ENCODE results near the gene GPR32. TPM values are rescaled to one million over a fixed set of nuclear protein-coding genes. Genes with fewer than 3 reads are reported as not detected.
"Not testable (repeated sequence)": the region's sequence is repeated elsewhere in the genome, so short reads cannot be mapped to it uniquely, and the experiment has no call there.

Gene GPR32
- total RNA-seq, 1 experiment from 2014 or later = not detected

DNA sequence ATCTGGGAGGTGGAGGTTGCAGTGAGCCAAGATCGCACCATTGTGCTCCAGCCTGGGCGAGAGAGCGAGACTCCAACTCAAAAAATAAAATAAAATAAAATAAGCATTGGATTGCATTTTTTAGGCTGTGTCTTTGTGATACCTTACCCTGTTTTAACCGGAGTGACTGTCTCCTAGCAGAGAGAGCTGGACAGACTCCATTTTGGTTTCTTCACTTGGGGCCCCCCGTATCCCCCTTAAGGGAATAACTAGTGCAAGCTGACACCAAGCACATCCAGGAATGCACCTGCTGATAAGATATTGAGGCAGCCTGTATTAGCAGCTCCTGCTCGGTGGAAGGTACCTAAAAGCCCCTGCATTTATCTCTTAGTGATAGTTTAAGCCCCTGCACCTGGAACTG, 20.8 kb upstream of the GPR32 start:
- H3K27ac Mint-ChIP-seq (ENCODE audit: low read depth, unreplicated experiment) = no peak overlapping the region
- H3K4me3 Mint-ChIP-seq (ENCODE audit: unreplicated experiment) = no peak overlapping the region
- H3K27me3 Mint-ChIP-seq (ENCODE audit: insufficient read depth, unreplicated experiment) = peaks cover 13% of the 10 kb centered on the region
- intact Hi-C loops (cut with micrococcal nuclease) = no loop called here
- no peak for DNase-seq (ENCODE audit: unreplicated experiment)
- H3K9me3 Mint-ChIP-seq (ENCODE audit: unreplicated experiment) = no peaks in the 10 kb centered on the region
- no peaks in the 10 kb centered on the region for H3K4me1 Mint-ChIP-seq (ENCODE audit: insufficient read depth, unreplicated experiment)
- ChIA-PET POLR2A (interaction anchor here (0.6 kb wide), 1 partner anchor 16 kb away, joined by 5 read pairs; no protein-coding TSS in a partner anchor), CTCF (interaction anchor here (1.3 kb wide), 1 partner anchor 211 kb away, joined by 4 read pairs; no protein-coding TSS in a partner anchor)
- BruUV-seq (replicated peaks) = no TSS peak
- TF ChIP-seq, protein P1, sequence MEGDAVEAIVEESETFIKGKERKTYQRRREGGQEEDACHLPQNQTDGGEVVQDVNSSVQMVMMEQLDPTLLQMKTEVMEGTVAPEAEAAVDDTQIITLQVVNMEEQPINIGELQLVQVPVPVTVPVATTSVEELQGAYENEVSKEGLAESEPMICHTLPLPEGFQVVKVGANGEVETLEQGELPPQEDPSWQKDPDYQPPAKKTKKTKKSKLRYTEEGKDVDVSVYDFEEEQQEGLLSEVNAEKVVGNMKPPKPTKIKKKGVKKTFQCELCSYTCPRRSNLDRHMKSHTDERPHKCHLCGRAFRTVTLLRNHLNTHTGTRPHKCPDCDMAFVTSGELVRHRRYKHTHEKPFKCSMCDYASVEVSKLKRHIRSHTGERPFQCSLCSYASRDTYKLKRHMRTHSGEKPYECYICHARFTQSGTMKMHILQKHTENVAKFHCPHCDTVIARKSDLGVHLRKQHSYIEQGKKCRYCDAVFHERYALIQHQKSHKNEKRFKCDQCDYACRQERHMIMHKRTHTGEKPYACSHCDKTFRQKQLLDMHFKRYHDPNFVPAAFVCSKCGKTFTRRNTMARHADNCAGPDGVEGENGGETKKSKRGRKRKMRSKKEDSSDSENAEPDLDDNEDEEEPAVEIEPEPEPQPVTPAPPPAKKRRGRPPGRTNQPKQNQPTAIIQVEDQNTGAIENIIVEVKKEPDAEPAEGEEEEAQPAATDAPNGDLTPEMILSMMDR (IDR thresholded peaks at IDR 0.05; ENCODE audit: unreplicated experiment) = no peak
- H3K36me3 Mint-ChIP-seq (ENCODE audit: insufficient read depth, unreplicated experiment) = no peaks in the 10 kb centered on the region

DNA sequence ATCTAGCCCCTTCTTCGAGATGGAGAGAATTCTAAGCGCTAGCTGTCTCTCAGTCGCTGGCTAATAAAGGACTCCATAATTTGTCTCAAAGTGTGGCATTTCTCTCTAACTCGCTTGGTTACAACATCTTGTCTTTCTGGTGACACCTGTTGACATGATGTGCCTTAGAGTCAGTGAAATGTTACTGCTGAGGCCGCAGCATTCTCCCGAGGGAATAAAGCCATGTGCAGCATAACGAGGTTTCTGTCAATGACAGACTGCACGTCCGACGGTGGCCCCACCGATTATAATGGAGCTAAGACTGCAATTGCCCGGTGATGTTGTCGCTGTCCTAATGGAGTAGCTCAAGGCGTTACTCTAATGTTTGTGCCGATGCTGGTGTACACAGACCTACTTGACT, 20.3 kb upstream of the GPR32 start:
- CTCF ChIA-PET = interaction anchor here (1.3 kb wide), 1 partner anchor 212 kb away, joined by 4 read pairs; no protein-coding TSS in a partner anchor
- BruUV-seq (replicated peaks) = no TSS peak

DNA sequence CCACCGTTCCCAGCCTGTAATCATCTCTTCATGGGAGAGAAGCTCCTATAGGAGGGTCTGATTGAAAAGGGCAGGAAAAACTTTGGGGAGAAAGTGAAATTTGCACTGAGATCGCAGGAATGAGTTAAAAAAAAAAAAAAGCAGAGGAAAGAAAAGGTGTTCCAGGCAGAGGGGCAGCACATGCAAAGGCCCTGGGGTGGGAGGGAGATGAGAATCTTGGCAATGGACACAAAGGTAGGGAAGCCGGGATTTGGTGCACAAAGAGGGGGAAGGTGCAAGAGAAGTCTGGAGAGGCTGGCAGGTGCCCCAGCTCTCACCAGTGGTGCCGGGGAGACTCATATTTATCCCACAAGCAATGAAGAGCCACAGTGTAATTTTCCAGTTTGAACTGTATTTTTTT, 16.4 kb upstream of the GPR32 start:
- TF ChIP-seq, protein P1 (IDR thresholded peaks at IDR 0.05; ENCODE audit: unreplicated experiment) = no peak
- intact Hi-C loops (cut with micrococcal nuclease) = no loop called here
- H3K27ac Mint-ChIP-seq (ENCODE audit: low read depth, unreplicated experiment) = no peak overlapping the region
- H3K9me3 Mint-ChIP-seq (ENCODE audit: unreplicated experiment) = no peaks in the 10 kb centered on the region
- H3K4me3 Mint-ChIP-seq (ENCODE audit: unreplicated experiment) = no peak overlapping the region
- CTCF ChIA-PET = no interaction called here
- no peaks in the 10 kb centered on the region for H3K36me3 Mint-ChIP-seq (ENCODE audit: insufficient read depth, unreplicated experiment)
- POLR2A ChIA-PET = no interaction called here
- H3K4me1 Mint-ChIP-seq (ENCODE audit: insufficient read depth, unreplicated experiment) = no peaks in the 10 kb centered on the region
- DNase-seq (ENCODE audit: unreplicated experiment) = no peak
- H3K27me3 Mint-ChIP-seq (ENCODE audit: insufficient read depth, unreplicated experiment) = peaks cover 36% of the 10 kb centered on the region
- BruUV-seq (replicated peaks) = no TSS peak

More for the DNA sequence above, 20.3 kb upstream of the GPR32 start:
- no peaks in the 10 kb centered on the region for H3K9me3 Mint-ChIP-seq (ENCODE audit: unreplicated experiment)
- H3K36me3 Mint-ChIP-seq (ENCODE audit: insufficient read depth, unreplicated experiment) = no peaks in the 10 kb centered on the region
- H3K27me3 Mint-ChIP-seq (ENCODE audit: insufficient read depth, unreplicated experiment) = peaks cover 18% of the 10 kb centered on the region
- TF ChIP-seq, protein P1 (IDR thresholded peaks at IDR 0.05; ENCODE audit: unreplicated experiment) = no peak
- H3K4me1 Mint-ChIP-seq (ENCODE audit: insufficient read depth, unreplicated experiment) = no peaks in the 10 kb centered on the region
- no peak for DNase-seq (ENCODE audit: unreplicated experiment)
- no peak overlapping the region for H3K27ac Mint-ChIP-seq (ENCODE audit: low read depth, unreplicated experiment)
- no peak overlapping the region for H3K4me3 Mint-ChIP-seq (ENCODE audit: unreplicated experiment)
- POLR2A ChIA-PET = no interaction called here
- intact Hi-C loops (cut with micrococcal nuclease) = no loop called here

DNA sequence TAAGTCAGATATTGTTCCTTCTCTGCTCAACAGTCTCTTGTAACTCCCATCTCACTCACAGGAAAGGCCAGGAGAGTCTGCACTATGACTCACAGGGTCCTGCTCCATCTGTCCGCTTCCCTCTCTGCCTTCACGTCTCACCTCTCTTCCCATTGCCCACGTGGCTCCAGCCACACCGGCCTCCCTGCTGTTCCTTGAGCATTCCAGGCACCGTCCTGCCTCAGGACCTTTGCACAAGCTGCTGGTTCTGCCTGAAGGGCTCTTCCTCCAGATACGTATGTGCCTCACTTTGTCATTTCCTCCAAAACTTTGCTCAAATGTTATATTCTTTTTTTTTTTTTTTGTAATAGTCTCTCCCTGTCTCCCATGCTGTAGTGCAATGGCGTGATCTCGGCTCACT, 14.0 kb upstream of the GPR32 start:
- DNase-seq (ENCODE audit: unreplicated experiment); H3K4me1 Mint-ChIP-seq (ENCODE audit: insufficient read depth, unreplicated experiment); H3K9me3 Mint-ChIP-seq (ENCODE audit: unreplicated experiment); intact Hi-C loops (cut with micrococcal nuclease); H3K4me3 Mint-ChIP-seq (ENCODE audit: unreplicated experiment); H3K27ac Mint-ChIP-seq (ENCODE audit: low read depth, unreplicated experiment); H3K36me3 Mint-ChIP-seq (ENCODE audit: insufficient read depth, unreplicated experiment); CTCF ChIA-PET; BruUV-seq (replicated peaks): not testable (repeated sequence)
- POLR2A ChIA-PET = interaction anchor here (0.6 kb wide), 1 partner anchor 244 kb away, joined by 3 read pairs; no protein-coding TSS in a partner anchor
- H3K27me3 Mint-ChIP-seq (ENCODE audit: insufficient read depth, unreplicated experiment) = peaks cover 36% of the 10 kb centered on the region

DNA sequence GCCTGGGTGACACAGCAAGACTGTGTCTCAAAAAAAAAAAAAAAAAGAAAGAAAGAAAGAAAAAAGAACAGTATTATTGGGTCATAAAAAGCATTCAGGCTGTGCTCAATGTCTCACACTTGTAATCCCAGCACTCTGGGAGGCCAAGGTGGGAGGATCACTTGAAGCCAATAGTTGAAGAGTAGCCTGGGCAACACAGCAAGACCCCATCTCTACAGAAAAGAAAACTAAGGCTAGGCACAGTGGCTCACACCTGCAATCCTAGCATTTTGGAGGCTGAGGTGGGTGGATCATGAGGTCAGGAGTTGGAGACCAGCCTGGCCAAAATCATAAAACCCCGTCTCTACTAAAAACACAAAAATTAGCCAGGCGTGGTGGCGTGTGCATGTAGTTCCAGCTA, 12.6 kb upstream of the GPR32 start:
- H3K27ac Mint-ChIP-seq (ENCODE audit: low read depth, unreplicated experiment); CTCF ChIA-PET; H3K4me3 Mint-ChIP-seq (ENCODE audit: unreplicated experiment); H3K4me1 Mint-ChIP-seq (ENCODE audit: insufficient read depth, unreplicated experiment); BruUV-seq (replicated peaks); POLR2A ChIA-PET; intact Hi-C loops (cut with micrococcal nuclease); H3K9me3 Mint-ChIP-seq (ENCODE audit: unreplicated experiment); DNase-seq (ENCODE audit: unreplicated experiment); H3K36me3 Mint-ChIP-seq (ENCODE audit: insufficient read depth, unreplicated experiment): not testable (repeated sequence)
- H3K27me3 Mint-ChIP-seq (ENCODE audit: insufficient read depth, unreplicated experiment) = peaks cover 36% of the 10 kb centered on the region

DNA sequence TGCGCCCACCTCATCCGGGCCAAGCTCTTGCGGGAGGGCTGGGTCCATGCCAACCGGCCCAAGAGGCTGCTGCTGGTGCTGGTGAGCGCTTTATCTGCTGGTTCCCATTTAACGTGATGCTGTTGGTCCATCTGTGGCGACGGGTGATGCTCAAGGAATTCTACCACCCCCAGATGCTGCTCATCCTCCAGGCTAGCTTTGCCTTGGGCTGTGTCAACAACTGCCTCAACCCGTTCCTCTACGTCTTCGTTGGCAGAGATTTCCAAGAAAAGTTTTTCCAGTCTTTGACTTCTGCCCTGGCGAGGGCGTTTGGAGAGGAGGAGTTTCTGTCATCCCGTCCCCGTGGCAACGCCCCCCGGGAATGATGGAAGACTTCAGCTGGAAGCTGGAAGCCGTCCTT, 11.2 kb upstream of the GPR32 start:
- H3K36me3 Mint-ChIP-seq (ENCODE audit: insufficient read depth, unreplicated experiment); DNase-seq (ENCODE audit: unreplicated experiment); POLR2A ChIA-PET; H3K27ac Mint-ChIP-seq (ENCODE audit: low read depth, unreplicated experiment); intact Hi-C loops (cut with micrococcal nuclease); H3K9me3 Mint-ChIP-seq (ENCODE audit: unreplicated experiment); CTCF ChIA-PET; H3K4me1 Mint-ChIP-seq (ENCODE audit: insufficient read depth, unreplicated experiment); H3K4me3 Mint-ChIP-seq (ENCODE audit: unreplicated experiment); BruUV-seq (replicated peaks): not testable (repeated sequence)
- H3K27me3 Mint-ChIP-seq (ENCODE audit: insufficient read depth, unreplicated experiment) = peaks cover 27% of the 10 kb centered on the region
